HG03039 (cell line): Measurements from ENCODE around the gene SUPT6H.
"Not testable (repeated sequence)": the region's sequence is repeated elsewhere in the genome, so short reads cannot be mapped to it uniquely, and the experiment has no call there.

ENCODE experiments used
- ATAC-seq: cut with Tn5 transposase; IDR thresholded peaks from one replicate; pipeline ENCODE4 v1.9.1; 2021; ENCODE audit warnings: mild to moderate bottlenecking, moderate library complexity; ENCODE audit not compliant: unreplicated experiment

Gene SUPT6H

DNA sequence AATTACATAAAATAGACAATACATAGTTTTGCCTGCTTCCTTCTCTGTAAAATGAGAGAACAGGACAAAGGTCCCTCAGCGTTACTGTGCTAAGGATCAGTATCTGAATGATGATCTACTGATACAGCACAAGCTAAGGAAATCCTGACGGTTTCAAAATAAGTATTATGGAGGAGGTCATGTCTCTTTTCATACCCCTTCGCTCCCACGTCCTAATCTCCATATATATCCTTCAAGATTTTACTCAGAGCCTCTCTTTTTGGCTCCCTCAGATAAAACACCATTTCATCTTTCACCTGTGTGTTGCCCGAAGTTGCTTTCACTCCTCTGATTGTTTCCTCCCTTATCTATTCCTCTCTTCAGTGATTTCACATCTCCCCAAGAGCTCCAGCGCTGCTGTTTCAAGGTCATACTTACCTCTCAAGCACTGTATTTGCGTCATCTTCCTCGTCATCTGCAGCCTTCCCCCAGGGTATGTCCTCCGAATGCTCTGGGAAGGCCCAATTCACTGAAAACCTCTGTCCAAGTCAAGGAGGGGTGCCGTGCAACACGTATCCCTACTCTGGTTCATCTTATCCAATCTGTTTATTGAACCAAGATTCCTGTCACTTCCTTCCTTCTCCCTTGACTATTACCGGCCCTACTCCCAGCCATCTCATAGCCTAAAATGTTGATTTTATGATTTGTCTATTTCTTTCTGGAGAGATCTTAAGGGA is 15.8 kb upstream of the SUPT6H start:
- no peak for ATAC-seq

DNA sequence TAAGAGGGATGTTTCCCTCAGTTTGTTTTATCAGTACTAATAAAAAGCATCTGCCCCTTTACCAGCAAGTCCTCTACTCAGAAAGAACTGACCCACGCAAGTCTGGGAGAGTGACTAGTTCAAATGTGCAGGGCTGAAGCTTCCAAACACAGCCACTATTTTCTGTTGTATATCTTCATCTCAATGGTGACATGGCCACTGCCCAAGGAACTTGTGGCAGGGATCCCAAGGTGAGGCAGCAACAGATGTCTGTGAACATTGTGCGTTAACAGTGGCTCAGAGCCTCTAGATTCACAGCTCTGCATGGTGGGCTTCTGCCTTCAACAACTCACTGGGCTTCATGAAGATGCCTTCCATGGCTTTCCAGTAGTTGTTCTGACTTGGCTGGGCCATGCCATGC is 13.3 kb upstream of the SUPT6H start:
- no peak for ATAC-seq

DNA sequence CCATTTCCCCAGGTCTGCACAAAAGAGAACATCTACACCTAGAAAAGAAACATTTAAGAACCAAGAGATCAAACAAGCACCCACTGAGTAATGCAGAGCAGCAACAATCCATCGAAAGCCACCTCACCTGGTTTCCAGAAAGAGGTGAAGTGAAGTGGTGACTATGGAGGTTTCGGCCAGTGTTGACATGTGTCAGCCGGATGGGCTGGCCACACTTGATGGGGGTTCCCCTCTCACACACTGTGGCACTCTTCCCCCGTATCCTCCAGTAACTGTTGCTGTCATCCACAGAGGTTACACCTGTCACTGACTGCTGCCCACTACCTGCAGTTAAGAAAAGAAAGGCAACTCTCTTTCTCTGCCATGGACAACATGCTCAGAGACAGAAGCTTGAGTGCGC is 6.8 kb upstream of the SUPT6H start:
- ATAC-seq: no peak

DNA sequence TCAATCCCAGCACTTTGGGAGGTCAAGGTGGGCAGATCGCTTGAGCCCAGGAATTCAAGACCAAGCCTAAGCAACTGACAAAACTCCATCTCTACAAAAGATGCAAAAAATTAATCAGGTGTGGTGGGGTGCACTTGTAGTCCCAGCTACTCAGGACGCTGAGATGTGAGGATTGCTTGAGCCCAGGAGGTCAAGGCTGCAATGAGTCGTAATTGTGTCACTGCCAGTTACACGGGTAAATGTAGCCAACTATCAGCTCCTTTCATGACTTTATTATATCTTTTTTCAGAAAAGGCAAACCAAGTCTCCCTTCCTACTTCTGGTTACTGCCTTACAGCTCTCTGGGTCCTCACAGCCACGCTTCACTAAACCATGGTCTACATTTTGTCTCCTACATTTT is 4.2 kb upstream of the SUPT6H start:
- no peak for ATAC-seq

DNA sequence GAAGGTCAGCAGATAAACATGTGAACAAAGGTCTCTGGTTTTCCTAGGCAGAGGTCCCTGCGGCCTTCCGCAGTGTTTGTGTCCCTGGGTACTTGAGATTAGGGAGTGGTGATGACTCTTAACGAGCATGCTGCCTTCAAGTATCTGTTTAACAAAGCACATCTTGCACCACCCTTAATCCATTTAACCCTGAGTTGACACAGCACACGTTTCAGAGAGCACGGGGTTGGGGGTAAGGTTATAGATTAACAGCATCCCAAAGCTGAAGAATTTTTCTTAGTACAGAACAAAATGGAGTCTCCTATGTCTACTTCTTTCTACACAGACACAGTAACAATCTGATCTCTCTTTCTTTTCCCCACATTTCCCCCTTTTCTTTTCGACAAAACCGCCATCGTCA is 3.7 kb upstream of the SUPT6H start:
- ATAC-seq: not testable (repeated sequence)

DNA sequence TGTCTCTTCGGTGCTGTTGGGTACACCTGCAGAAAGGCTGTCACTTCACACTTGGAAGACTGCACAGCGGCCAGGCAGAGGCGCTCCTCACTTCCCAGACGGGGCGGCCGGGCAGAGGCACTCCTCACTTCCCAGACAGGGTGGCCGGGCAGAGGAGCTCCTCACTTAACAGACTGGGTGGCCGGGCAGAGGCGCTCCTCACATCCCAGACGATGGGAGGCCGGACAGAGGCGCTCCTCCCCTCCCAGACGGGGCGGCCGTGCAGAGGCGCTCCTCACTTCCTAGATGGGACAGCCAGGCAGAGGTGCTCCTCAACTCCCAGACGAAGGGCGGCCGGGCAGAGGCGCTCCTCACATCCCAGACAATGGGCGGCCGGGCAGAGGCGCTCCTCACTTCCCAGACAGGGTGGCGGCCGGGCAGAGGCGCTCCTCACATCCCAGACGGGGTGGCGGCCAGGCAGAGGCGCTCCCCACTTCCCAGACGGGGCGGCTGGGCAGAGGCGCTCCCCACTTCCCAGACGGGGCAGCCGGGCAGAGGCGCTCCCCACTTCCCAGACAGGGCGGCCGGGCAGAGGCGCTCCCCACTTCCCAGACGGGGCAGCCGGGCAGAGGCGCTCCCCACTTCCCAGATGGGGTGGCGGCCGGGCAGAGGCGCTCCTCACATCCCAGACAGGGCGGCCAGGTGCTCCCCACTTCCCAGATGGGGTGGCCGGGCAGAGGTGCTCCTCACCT is 3.1 kb upstream of the SUPT6H start:
- not testable (repeated sequence) for ATAC-seq

DNA sequence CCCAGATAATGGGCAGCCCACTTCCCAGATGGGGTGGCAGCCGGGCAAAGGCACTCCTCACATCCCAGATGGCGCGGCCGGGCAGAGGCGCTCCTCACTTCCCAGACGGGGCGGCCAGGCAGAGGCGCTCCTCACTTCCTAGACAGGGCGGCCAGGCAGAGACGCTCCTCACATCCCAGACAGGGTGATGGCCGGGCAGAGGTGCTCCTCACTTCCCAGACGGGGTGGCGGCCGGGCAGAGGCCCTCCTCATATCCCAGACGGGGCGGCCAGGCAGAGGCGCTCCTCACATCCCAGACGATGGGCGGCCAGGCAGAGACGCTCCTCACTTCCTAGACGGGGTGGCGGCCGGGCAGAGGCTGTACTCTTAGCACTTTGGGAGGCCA is 2.5 kb upstream of the SUPT6H start:
- not testable (repeated sequence) for ATAC-seq

DNA sequence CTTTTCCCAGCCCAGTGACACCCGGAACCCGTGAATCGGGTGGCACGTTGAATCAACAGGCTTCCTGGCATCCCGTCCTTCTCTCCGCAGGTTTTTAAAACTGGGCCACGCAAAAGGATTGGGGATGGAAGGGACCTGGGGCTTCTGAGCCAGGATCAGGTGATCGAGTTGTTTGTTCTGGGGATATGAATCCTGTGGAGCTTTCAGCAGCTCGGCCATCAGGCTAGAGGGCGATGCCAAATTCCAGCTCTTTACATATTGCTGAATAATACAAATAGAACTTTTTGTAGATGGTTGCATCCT is 473 bp downstream of the SUPT6H start:
- ATAC-seq: no peak

DNA sequence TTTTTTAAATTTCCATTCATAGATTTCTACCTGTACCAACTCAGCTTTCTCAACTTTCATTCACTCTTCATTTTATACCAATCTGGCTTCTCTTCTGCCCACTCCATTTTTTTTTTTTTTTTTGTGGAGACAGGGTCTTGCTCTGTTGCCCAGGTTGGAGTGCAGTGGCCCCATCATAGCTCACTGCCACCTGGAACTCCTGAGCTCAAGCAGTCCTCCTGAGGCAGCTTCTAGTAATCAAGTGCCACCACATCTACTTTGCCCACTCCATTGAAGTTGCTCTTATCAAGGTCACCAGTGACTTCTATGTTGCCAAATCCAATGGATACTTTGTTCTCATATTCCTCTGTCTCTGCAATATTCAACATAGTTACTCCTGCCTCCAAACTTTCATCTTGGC is 1.7 kb downstream of the SUPT6H start:
- no peak for ATAC-seq

DNA sequence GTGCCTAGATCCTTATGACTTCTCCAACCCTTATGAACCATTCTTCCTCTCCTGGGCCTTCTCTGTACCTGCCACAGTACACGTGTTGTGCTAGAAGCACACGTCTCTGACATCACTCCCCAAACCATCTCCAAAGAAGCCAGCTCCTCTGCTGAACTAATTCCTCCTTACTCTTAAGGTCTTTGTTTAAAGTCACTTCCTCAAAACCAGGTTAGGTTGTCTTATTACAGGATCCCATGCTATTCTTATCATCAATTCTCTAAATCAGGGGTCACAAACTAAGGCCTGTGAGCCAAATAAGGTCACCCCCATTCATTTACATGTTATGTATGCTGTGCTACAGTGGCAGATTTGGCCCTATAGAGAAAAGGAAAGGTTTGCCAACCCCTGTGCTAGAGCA is 4.0 kb downstream of the SUPT6H start:
- no peak for ATAC-seq

DNA sequence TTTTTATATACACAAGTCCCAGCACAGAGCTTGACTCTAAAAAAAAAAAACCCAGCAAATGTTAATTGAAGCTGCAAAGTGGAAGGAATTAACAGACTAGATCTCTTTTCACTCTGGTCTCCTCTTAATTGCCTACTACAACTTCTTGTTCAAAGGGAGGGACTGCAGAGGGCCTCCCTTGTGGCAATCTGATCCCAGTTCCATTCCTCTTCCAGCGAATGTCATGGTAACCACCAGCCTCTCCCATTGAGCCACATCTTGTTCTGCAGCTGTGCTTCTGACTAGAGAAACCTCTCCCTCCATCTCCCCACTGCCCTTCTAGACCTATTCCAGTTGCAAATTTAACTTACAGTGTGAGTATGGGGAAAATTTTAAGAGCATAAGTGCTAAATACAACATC is 5.9 kb downstream of the SUPT6H start:
- ATAC-seq: no peak

DNA sequence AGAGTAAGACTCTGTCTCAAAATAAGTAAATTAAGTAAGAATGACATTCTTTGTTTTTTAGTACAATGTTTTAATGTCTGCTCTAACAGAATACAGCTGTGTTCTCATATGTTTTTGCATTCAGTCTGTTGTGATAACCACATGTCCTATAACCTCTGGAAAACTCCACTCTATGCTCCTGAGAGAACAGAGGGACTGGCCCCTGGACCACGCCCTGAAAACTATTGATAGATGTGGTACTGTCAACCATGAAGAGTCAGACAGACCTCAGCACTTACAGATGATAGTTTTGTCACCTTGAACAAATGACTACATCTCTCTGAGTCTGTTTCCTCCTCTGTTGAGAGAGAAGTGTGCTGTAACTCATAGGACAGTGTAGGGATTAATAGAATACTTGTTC is 7.9 kb downstream of the SUPT6H start:
- ATAC-seq: no peak

DNA sequence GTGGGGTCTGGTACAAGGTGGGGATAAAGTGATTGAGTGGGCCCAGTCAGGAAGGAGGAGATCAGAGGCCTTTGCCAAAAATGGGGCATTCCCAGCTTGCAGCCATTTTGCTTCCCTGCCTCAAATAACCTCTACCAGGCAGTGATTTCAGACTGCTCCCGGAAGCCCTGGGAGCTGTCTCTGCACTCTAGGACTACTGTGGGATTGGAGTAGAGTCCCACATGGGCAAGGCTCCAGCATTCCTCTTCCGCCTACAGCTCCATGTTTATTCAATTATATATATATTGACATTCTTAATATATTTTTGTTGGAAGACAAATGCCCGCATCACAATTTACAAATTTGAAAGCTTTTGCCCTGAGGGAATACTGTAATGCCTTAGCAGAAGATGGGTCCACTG is 13.5 kb downstream of the SUPT6H start:
- no peak for ATAC-seq

DNA sequence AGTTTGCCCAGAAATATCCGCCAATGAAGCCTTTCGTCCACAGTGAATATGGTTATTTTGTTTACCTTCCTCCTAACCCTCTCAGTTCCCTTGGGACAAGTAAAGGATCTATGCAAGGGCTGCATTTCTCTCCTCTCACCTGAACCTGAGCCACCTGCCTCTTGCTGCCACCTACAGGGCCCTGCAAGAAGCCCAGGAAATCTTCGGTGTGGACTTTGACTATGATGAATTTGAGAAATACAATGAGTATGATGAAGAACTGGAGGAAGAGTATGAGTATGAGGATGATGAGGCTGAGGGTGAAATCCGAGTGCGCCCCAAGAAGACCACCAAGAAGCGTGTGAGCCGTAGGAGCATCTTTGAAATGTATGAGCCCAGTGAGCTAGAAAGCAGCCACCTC is 14.0 kb downstream of the SUPT6H start:
- no peak for ATAC-seq

DNA sequence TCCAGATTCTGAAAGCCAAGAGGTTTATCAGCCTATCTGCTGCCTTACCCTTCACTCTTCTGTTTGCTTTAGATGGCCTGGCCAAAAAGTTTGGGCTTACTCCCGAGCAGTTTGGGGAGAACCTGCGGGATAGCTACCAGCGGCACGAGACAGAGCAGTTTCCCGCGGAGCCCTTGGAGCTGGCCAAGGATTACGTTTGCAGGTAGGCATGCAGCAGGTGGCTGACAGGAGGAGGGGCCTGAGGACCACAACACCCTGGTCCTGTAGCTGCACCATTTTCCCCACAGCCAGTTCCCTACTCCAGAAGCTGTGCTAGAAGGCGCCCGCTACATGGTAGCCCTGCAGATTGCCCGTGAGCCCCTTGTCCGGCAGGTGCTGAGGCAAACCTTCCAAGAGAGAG is 20.6 kb downstream of the SUPT6H start:
- no peak for ATAC-seq

DNA sequence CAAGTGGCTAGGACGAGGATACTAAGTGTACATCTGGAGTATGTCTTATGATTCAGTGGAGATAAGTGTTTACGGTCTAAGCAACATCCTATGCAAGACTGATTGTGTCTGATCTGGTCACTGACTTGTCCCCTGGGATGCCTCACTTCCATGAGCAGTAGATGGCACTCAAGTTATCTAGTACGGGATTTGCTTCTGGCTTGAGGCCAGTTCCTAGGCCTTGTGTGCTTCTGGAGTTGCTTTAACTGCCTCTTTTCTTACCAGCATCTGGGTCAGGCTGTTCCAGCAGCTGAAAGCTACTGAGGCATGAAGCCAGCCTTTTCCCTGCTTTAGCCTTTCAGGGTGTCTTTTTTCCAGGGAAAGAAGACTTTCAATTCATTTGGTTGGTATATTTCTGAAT is 23.0 kb downstream of the SUPT6H start:
- no peak for ATAC-seq

DNA sequence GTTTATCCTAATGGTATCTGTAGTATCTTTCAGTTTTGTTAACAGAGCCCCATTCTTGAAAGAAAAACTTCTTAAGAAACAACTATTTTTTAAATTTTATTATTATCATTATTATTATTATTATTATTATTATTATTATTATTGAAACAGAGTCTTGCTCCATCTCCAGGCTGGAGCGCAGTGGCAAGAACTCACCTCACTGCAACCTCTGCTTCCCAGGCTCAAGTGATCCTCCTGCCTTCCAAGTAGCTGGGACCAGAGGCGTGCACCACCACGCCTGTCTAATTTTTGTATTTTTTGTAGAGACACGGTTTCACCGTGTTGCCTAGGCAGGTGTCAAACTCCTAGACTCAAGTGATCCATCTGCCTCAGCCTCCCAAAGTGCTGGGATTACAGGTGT is 23.4 kb downstream of the SUPT6H start:
- ATAC-seq: no peak

DNA sequence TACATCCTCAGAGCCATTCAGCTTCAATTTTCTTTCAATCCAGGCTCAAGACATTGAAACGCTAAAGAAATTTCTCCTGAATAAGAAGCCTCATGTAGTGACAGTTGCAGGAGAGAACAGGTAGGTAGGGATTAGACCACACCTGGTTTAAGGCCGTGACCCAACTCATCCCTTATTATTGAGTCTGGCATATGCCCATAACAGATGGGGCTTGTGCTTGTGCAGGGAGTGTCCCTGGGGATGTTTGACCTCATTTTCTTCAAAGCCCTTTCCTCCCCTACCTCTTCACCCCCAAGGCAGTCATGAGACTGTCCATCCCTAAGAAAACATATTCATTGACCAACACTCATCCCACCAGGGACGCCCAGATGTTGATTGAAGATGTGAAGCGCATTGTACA is 24.3 kb downstream of the SUPT6H start:
- ATAC-seq: no peak

DNA sequence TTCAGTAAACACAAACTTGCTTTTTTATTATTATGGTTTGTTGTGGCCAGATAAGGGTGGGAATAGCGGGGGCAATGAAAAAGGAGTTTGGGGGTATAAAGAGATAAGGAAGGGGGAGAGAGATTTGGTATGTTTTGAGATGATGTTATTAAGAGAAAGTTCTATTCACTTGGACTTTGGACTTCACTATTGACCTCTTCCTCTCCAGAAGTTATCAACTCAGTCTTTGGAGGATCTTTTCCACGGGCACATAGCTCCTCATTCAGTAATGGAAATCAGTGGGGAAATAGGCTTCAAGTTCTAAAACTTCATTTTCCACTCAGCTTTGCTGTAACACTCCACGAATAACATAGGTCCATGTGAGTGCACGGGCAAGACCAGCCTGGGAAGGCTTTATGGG is 26.5 kb downstream of the SUPT6H start:
- ATAC-seq: no peak

DNA sequence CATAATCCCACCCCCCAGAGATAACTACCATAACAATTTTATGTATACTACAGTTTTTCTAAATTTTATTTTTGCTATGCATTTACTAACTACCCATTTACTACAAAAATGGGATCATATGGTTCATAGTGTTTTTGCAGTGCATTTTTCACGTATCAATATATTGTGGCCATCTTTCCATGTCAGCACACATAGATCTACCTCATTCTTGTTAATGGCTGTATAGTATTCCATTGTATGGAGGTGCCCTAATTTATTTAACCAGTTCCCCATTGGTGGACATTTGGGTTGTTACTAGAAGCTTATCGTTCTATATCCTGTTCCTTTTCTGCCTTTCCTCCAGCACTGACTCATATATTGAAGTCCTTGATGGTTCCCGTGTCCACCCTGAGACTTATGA is 27.0 kb downstream of the SUPT6H start:
- ATAC-seq: no peak

DNA sequence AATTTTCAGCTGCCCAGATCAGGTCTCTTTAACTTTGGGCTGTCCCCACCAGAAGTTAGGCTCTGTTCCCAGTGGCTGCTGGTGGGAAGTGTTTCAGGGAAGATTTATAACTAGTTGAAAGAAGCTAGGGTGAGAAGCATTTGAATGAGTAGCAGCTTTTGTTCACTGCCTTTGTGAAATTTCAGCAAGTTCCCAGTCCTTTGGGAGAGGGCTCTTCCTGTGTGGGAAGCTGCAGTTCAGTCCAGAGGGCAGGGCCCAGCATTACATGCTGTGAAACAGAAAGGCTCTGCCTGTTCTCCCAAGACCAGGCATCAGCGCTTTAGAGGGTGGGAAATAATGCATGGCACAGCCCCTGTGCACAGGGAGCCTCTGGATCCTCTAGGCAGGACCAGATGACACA is 31.9 kb downstream of the SUPT6H start:
- no peak for ATAC-seq

DNA sequence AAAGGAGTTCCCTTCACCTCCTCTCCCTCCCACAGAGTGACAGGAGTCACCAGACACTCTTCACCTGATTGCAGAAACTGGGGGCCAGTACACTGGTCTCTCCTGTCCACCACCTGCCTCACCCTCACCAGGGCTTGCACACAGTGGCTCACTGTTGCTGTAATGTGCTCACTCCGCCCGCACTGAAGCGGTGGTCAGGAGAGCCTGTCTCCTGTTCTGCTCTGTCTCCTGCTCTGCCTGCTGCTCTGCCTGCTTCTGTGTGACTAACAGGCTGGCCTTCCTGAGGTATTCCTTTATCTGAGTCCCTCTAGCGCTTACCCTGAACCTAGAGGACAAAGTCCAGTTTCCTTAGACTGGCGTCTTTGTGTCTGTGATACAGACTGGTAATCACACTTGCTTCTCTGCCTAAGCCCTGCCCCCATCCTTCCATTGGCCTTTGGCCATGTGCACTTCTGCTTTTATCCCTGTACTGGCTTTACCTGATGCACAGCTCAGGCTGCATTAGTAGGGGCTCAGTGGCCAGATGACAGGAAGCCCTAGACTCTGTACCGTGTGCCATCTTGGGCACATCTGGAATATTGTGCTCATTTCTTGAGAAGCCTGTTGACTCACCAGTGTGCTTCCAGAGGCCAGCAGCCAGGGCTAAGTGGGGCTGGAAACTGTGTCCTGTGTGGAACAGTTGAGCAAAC is 36.4 kb downstream of the SUPT6H start:
- no peak for ATAC-seq
